Islet of Langerhans (tissue), 1 donor: ENCODE measurements around the gene ARHGAP26.
A peak's percentile ranks its signal among the peaks of the same experiment; 100 is the strongest.

Experiments
- FAIRE-seq: peaks from one replicate; lab custom pipeline; 2011; peaks lifted over from hg19 to GRCh38; lab: Jason Lieb, UNC

The ARHGAP26 gene

DNA sequence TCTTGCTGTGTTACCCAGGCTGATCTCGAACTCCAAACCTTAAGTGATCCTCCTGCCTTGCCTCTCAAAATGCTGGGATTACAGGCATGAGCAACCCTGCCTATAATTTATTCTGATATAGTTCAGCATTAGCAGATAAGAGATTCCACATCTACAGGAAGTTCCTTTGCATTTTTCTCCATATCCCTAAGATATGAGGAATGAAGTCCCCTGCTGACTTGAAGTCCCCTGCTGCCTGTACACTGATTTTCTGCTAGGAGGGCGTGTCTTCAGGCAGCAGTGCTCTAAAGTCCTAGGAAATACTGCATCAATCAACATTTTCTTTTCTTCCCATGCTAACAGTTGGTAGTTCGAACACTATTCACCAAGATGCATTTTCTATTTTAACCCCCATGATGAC is 105.8 kb downstream of the ARHGAP26 start:
- FAIRE-seq, result no peak

DNA sequence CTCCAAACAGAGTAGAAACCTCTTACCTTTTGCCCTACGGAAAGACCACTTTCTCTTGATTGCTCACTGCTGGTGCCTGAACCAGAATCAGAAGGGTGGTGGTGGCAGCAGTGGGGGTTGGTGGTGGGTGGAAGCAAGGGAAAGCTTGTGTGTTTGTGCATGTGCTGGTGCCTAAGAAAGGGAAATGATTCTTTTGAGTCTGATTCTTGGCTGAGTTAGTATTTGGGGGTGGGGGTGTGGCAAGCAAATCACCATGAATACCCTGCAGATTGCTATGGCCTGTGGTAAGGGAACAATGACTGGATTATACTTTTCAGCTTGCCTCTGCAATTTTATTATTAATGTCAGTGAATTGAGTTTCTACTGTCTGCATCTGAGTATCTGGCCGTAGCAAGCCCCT is 106.6 kb downstream of the ARHGAP26 start:
- FAIRE-seq, result no peak

DNA sequence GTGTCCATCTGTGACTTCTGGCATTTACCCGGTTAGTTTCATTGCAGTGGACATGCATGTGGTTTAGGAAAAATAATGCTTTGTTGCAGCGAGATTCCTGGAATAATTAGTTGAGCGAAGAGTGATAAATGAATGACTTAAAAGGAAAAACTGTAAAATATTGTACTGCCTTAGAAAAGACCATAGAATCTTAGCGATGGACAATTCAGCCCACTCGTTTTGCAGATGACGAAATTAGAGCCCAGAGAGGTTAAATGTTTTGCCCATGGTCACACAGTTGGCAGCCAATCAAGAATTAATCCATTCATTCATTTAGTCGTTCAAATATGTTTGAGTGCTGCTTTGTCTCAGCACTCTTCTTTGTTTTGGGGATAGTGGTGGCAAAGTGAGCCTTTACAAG is 107.9 kb downstream of the ARHGAP26 start:
- FAIRE-seq, result no peak

DNA sequence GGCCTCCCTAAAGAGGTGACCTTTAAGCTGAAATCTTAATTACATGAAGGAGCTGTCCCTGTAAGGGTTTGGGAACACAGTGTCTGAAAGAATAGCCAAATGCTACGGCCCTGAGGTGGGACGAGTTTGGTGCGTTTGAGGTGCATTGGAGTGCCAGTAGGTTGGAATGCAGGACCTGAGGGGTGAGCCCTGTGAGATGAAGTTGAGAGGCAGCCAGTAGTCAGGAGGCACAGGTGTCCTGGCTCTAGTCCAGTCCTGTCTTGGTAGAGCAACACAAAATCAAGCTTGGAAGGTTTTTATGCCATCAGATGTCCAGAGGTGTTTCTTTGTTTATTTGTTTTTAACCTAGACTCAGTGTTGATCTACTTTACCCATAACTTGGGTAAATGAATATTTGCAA is 108.5 kb downstream of the ARHGAP26 start:
- FAIRE-seq, result no peak

DNA sequence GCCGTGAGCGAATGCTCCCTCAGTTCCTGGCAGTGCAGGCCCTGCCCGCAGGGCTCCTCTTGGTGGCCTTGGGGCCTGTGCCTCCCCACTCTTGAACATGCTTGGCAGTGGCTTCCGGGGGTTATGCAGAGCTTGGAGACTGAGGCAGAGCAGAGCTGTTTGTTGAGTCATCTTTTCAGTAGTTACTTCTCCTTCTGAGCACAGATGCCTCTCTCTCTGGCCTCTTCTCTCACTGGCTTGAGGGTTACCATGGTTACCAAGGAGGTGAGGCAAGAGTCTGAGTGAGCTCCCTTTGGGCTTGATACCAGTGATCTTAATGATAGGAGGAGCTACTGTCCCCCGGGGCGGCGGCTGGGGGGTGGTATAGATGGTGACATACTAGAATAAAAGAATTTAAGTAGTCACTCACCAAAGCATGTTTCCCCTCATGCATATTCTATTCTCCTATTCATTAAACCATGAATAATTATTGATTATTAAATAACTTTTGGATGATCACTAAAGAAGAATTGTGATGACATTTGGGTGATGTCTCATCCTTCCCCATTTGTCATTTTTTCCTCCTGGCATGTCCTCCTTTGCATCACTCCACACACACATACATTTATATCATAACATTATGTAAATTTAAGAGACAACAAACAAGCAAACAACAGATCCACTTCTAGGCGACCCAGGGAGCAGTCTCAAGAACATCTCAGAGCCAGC is 111.1 kb downstream of the ARHGAP26 start:
- no peak for FAIRE-seq

DNA sequence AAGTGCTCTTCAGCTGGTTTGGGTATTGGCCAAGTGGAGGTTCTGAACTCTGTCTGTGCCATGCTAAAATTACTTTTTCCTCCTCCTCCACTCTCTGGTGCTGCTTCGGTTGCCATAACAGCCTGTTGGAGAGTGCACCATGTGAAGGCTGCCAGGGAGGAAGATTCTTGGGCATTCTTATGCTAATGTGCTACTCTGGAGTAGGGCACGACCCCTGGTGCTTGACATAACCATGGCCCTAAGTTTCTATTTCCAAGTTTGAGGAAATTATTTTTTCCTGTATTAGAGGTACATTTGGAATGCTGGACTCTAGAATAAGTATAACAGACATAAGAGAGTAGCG is 111.6 kb downstream of the ARHGAP26 start:
- no peak for FAIRE-seq

DNA sequence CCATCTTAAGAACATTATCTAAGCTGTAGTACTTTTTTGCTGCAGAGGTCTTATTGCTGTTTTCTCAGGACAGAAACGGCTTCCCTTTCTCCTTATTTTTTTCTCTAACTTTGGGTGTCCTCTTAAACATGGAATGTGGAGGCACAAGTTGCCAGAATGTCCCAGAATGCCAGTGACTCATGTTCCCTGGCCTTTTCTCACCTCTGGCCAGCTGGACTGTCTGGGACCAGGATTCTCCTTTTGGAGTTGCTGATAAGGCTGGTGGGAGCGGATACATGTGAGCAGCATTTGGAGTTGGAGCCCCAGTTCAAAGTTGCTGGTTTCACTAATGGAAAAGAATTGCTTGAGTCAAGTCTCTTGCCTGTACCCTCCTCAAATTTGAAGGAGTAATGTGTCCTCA is 112.8 kb downstream of the ARHGAP26 start:
- no peak for FAIRE-seq

DNA sequence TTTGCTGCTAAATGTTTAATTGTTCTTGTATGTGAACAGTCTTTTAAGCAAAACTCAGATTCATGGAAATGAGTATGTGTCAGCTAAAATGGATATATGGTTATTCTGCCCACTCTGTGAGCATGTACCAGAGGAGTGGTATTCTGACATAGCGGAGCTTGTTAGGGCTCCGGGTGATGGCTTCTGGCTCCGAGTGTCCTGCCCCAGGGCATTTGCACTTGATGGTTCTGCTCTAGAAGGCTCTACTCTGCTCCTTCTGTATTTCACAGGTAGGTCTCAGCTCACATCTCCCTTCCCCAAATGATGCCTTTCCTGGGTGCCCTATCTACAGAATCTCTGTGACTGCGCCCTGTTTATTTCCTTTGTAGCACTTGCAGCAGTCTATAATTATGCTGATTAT is 113.3 kb downstream of the ARHGAP26 start:
- FAIRE-seq, result no peak

DNA sequence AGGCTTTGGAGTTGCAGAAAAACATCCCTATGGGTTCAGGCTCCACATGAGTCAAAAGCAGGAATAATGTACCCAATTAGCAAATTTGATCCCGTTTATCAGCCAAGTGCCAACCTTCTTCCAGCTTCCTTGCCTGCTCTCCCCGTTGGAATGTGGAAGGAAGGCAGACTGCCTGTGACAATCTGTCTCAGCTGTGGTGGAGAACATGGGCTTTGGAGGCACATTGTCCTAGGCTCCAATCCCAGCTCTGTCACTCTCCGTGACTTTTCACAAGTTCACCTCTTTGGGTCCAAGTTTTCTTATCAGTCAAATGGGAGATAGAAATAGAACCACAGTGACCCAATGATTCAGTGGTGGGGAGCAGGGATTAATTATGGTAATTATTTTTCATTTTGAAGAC is 113.9 kb downstream of the ARHGAP26 start:
- FAIRE-seq, result no peak

DNA sequence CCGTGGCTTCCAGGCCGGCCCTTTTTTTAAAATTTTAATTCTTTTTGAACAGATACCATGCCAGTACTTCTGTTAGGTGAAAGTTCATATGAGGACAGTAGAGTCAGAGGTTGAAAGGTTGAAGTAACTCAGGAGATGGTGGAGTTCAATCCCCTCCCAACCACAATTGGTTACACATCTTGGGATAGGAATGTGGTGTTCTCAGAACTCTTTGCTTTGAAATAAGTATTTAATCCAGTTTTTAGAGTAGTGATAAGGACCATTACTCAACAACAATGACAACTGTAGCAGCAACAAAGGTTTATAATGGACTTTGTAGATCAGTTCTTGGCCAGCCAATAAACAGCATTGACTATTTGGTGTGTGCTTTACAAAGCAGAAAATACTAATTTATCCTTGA is 116.0 kb downstream of the ARHGAP26 start:
- no peak for FAIRE-seq

DNA sequence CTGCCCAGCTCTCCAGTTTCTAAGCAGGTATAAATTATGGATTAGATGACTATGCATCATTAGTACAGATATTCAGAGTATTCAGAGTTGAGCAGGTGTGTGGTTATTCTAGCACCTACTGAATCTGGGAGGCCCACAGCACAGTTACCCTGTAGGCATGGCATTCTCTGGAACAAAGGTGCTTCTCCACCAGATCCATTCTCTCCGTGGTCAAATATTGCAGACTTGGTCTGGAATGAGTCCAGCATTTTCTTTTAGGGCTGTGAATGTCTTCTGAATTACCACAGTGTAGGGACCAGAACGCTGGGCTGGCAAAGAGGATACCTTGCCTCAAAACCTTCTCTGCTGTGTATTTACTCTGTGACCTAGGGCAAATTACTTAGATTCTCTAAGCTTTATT is 116.8 kb downstream of the ARHGAP26 start:
- no peak for FAIRE-seq

DNA sequence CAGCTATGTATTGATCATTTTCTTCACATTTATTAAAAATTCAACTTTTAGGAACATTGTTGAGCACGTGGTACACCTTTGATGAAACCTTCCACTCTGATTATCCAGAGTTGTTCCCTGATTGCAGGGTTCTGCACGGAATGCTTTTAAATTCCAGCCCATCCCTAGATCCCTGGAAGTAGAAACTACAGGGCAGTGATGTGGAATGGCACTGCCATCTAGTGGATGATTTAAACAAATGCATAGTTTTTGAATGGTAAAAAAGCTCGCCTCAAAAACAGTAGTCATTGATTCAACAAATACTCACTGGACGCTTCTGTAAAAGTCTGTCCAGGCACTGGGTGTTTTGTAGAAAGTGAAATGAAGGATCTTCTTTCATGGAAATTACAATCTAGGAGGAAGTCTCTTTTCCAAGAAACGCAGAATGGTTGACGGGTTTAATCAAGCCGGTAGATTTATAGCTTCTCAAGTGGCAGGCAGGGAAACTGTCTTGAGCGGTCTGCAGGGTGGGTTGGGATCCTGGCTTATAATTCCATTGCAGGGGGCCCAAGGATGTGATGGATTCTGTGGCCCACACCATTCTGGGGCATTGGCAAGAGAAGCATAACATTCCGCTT is 118.4 kb downstream of the ARHGAP26 start:
- peak; percentile 98 for FAIRE-seq

DNA sequence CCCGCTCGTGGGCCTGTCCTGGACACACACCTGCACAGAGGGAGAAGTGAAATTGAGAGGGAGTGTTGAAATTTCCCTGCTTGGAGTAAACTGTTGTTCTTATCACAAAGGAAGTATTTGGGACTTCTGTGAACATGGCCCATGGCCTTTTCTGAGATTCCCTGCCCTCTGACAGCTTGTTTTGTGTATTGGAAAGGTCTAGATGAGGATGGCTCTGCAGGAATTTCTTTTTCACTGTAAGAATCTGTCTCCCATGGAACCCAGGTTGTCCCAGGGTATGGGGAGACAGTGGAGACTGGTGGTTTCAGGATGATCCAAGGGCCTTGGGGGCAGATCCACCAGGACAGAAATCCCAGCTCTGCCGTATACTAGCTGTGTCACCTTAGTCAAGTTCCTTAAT is 121.8 kb downstream of the ARHGAP26 start:
- no peak for FAIRE-seq

DNA sequence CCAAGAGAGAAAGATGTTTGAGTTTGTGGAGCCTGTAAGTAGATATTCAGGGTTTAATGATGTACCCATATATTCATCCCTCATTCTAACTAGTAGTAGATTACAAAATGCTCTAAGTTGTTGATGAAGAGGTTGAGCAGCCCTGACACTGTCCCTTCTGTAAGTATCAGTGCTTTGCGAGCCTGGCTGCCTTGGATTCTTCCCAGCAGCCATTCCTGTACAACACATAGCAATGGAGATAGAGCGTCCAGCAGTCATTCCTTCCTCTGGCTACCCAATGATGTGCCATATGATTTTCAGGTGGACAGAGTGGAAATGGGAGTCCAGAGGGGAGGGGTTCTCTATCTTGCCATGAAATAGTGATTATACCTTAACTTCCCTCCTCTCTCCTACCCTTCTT is 124.1 kb downstream of the ARHGAP26 start:
- FAIRE-seq, result no peak

DNA sequence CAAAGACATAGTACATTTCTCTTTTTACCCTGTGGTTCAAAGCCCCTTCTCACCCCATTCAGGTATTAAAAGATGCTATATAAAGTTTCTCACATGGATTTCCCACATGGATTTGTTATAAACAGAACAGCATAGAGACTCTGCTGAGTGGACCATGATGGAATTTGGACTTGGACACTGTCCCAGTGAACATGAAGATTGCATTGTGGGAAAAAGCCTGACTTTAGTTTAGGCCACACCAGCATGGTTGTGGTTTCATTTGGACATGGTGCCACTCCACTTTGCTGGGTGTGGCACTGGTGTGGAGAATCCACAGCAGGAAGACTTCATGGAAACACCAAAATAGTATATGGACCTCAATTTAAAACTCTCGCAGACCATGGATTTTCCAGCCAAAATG is 124.6 kb downstream of the ARHGAP26 start:
- no peak for FAIRE-seq

DNA sequence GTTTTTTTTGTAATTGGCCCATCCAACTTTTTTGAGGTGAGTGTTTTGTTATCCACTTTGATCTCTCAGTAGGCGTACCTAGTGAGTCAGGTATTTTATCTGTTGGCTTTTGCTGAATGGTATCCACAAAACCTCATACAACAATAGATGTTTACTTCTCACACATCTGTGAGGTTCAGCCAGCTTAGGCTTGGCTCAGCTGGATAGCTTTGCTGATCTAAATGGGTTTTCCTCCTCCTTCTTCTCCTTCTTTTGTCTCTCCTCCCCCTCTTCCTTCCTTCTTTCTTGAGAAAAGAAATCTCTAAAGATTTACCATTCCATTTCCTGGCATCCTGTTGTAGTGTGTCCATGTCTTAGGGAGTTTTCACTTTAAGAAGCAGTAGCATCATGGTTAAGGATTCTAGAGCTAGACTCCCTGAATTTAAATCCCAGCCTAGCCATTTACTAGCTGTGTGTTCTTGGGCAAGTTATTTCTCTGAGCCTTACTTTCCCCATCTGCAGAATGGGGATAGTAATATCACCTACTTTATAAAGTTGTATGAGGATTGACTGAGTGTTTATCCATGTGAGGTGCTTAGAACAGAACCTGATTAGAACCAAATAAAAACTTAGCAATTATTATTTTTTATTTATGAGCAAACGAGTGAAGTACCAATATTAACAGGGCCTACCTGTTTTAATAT is 126.3 kb downstream of the ARHGAP26 start:
- no peak for FAIRE-seq

DNA sequence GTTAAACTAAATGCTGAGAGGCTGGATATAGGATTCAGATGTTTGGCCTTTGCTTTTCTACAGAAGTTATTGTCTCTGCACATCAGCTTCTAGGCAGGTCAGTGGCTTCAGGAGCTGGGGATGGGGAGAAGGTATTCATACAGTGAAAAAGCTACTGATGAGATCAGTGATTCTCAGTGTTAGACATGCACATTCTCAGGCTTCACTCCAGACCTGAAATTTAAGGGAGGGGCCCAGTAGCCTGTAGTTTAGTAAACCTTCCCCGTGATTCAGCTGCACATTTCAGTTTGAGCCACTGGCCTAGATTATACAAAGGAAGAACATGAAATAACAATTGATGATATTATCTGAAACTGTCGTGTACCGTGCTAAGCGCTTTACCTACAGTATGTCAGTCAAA is 127.2 kb downstream of the ARHGAP26 start:
- FAIRE-seq, result no peak

DNA sequence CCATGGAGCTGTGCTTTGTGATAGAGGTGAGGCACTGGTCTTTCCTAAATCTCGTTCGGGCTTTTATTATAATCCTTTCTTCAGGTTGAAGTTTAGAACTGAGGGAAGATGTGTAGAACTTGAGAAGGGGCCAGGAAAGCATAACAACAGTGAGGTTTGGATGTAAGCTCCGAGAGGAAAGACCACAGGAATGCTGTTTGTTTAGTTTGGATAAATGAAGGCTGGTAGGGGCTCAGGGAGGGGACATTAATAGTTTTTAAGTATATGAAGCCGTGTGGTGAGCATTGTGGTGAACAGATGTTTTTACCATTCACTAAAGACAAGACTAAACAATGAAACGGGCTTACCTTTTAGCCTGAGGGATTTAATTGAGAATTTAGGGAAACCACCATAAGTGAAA is 130.8 kb downstream of the ARHGAP26 start:
- no peak for FAIRE-seq

DNA sequence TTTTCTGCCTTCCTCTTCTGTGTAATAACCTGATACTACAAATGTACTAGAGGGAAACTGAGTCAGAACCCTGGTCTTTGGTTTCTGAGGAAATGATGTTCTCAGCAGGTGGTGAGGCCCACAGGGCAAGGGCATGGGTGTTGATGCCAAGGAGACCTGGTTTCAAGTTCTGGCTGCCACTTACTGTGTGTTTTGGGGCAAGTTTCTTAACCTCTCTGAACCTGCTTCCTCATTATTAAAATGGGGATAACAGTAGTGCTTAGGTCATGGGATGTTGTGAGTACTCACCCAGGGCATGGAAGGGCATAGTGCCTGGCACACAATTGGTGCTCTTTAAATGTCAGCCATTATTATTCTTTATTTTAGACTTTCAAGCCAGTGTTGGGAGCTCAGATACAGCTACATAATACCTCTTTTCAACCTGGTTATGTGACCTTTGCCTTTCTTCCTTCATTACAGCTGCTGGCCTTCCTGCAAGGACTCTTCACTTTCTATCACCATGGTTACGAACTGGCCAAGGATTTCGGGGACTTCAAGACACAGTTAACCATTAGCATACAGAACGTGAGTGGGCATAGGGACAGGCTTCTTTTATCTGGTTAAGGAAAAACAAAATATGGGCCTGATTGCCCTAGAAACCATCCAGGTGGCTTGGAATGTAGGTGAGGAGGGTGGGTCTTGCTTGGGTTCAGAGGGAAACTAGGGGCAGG is 131.5 kb downstream of the ARHGAP26 start:
- no peak for FAIRE-seq

DNA sequence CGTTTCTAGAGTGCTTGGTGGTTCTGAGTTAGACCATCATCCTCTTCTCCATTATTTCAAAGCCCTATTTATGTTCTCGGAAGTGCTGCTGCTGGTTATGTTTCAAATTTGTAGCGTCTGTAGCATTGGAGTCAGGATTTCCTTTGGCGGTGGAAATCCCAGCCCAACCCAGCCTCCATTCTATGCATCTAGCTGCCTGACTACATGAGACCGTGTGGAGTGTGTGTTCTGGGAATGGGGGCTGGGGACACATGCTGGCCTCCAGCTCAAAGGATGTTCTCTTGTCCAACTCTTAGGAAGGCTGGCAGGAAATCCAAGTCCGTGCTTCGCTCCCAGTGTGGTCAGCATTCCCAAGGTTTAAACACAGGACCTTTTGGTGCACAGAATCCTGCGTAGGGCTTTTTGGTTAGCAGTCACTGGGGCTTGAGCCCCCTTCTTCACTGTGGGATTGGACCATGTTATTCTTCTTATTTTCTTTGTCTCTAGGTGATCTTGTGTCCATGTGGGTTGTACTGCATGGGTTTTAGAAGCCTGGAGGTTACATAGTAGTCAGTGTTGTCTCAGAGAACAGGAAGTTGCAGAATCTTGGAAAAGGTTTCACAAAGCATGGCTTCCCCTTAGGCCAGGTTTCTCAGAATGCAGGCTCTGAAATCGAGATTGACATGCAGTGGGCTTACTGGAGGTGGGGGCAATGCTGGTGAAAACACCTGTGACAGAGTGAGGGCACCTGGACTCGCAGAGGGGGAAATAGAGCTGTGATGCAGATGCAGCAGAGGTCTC is 132.2 kb downstream of the ARHGAP26 start:
- FAIRE-seq, result no peak

DNA sequence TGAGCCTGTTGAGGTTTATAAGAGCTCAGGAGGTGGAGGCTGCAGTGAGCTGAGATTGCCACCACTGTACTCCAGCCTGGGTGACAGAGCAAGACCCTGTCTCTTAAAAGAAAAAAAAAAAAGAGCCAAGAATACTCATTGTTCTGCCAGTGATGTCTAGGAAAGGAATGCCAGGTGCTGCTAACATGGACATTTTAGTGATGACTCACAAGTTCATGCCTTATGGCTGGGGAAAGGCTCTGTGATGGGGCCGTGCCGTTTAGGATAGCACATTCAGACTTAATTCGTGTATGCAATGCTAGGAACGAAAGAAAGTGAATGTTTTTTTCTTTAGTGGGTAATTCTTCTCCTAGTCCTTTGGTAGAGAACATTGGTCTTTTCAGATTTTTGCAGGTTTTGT is 134.2 kb downstream of the ARHGAP26 start:
- FAIRE-seq, result no peak

DNA sequence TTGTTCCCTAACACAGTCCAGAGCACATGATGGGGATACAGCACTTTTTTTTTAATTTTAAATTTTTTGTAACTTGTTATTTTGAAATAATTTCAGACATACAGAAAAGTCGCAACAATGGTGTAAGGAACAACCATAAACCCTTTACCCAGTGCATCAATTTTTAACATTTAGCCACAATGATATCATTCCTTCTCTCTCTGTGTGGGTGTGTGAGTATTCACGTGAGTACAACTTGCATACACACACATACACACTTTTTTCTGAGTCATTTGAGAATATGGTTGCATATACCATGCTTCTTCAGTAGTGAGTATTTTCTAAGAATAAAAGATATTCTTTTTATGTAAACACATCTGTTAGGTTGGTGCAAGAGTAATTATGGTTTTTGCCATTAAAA is 135.2 kb downstream of the ARHGAP26 start:
- FAIRE-seq, result no peak
